ENCODE results near the gene PROM2.

The PROM2 gene

DNA sequence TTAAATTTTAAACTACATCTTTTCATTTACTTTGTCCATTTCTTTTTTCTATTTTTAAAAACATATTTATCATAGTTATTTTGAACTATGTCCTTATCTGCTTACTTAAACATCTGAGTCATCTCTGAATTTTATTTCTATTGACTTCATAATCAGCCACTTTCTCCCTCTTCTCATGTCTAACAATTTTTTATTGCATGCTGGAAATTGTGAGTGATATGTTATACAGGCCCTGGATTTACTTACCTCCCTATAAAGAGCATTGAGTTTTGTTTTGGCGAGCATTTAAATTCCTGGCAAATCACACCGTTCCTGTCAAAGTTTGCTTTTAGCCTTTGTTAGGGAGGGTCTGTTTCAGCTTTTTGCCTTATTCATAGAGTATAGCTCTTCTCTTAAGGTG lies 62.2 kb downstream of the PROM2 start:
- no peak overlapping the region for H3K4me3 ChIP-seq (ENCODE audit: low read depth, low read length)

GRCh38 chr2:95337829-95338228 lies 63.6 kb downstream of the PROM2 start:
- no peak overlapping the region for H3K4me3 ChIP-seq (ENCODE audit: low read depth, low read length)
